A549 (cell line): ENCODE measurements around the gene RAB8B. TPM values are rescaled to one million over a fixed set of nuclear protein-coding genes. Genes with fewer than 3 reads are reported as not detected.
A peak's percentile ranks its signal among the peaks of the same experiment; 100 is the strongest.

Experiments used
- ATAC-seq, 2 experiments: fragments of 200-7000 bp in 1 of 2; fragments of >200 bp in 1 of 2; cut with Nextera tagmentation in 1 of 2; cut with Tn5 transposase in 1 of 2; 3 replicates each; pipeline versions ENCODE4 v1.8.0 to v1.9.1; 2018 to 2020; ENCODE audit warnings: mild to moderate bottlenecking in 1 of 2, moderate library complexity in 1 of 2
- CTCF ChIA-PET: fragments of 300-600 bp; sonication (Branson Sonifier 250); formaldehyde crosslinking; extraction: SDS; loops from one replicate; lab custom pipeline; 2021; ENCODE audit warnings: antibody characterized with exemption, inconsistent platforms; lab: Yijun Ruan, JAX
- POLR2A ChIA-PET: fragments of 350-600 bp; formaldehyde crosslinking; extraction: SDS; loops from one replicate; lab custom pipeline; 2021; ENCODE audit warnings: antibody characterized with exemption, inconsistent platforms; lab: Yijun Ruan, JAX
- DNase-seq, 2 experiments: peaks; one replicate each; pipeline versions ENCODE4 v3.0.0 to v3.0.0-alpha.2; 2011 to 2016; ENCODE audit warnings: low read depth in 1 of 2, low spot score in 1 of 2
- FAIRE-seq: peaks from 2 replicates; lab custom pipeline; 2011; peaks lifted over from hg19 to GRCh38; lab: Jason Lieb, UNC
- H3K27ac ChIP-seq, 2 experiments: fragments of >200 bp; sonication (Bioruptor Twin); formaldehyde crosslinking; 3 replicates each; pipeline ENCODE4 v1.5.1; 2016 to 2017
- H3K4me1 ChIP-seq: fragments of >200 bp; sonication (Bioruptor Twin); formaldehyde crosslinking; 3 replicates; pipeline ENCODE4 v1.6.1; 2016
- H3K4me2 ChIP-seq: fragments of >200 bp; sonication (Bioruptor Twin); formaldehyde crosslinking; 3 replicates; pipeline ENCODE4 v1.6.1; 2016
- H3K4me3 ChIP-seq: fragments of >200 bp; sonication (Bioruptor Twin); formaldehyde crosslinking; 3 replicates; pipeline ENCODE4 v1.5.1; 2016
- H3K9me3 ChIP-seq: fragments of >200 bp; sonication (Bioruptor Twin); formaldehyde crosslinking; 3 replicates; pipeline ENCODE4 v1.6.1; 2016
- ATOH8 ChIP-seq: fragments of 250-450 bp; sonication (Bioruptor Pico); IDR thresholded peaks from 2 replicates; pipeline ENCODE4 v1.5.0; 2020; ENCODE audit warnings: low read depth, mild to moderate bottlenecking, moderate library complexity
- BHLHE40 ChIP-seq: IDR thresholded peaks from 2 replicates; pipeline ENCODE4 v1.6.1; 2012; ENCODE audit warnings: low read depth, low read length, inconsistent platforms
- CBX2 ChIP-seq: fragments of 200-600 bp; sonication (generic); IDR thresholded peaks from 2 replicates; pipeline ENCODE4 v1.6.1; 2016; ENCODE audit warnings: low read depth, mild to moderate bottlenecking, borderline replicate concordance
- CBX8 ChIP-seq: fragments of 200-600 bp; sonication (generic); IDR thresholded peaks from 2 replicates; pipeline ENCODE4 v1.6.1; 2016
- CEBPB ChIP-seq, 2 experiments: fragments of >200 bp in 1 of 2; sonication (Bioruptor Twin) in 1 of 2; formaldehyde crosslinking in 1 of 2; IDR thresholded peaks; 2 replicates each; pipeline ENCODE4 v1.6.1; 2012 to 2016
- CHD4 ChIP-seq: fragments of 200-600 bp; sonication (generic); IDR thresholded peaks from 2 replicates; pipeline ENCODE4 v1.6.1; 2016; ENCODE audit warnings: antibody characterized with exemption, mild to moderate bottlenecking, borderline replicate concordance
- EHF ChIP-seq: fragments of 250-450 bp; sonication (Bioruptor Pico); IDR thresholded peaks from 2 replicates; pipeline ENCODE4 v1.5.0; 2020; ENCODE audit warnings: mild to moderate bottlenecking
- EHMT2 ChIP-seq: fragments of 200-600 bp; sonication (generic); IDR thresholded peaks from 2 replicates; pipeline ENCODE4 v1.6.1; 2016; ENCODE audit warnings: antibody characterized with exemption, low read depth, mild to moderate bottlenecking, moderate library complexity
- EP300 ChIP-seq, 2 experiments: fragments of >200 bp; sonication (Bioruptor Twin); formaldehyde crosslinking; IDR thresholded peaks; 2 replicates in 1 of 2; 3 replicates in 1 of 2; pipeline ENCODE4 v1.6.1; 2016 to 2017
- FOXS1 ChIP-seq: fragments of 250-450 bp; sonication (Bioruptor Pico); IDR thresholded peaks from 2 replicates; pipeline ENCODE4 v1.5.0; 2020; ENCODE audit warnings: mild to moderate bottlenecking, moderate library complexity
- GATA3 ChIP-seq: IDR thresholded peaks from 2 replicates; pipeline ENCODE4 v1.6.1; 2012; ENCODE audit warnings: borderline replicate concordance
- HDAC2 ChIP-seq: fragments of 200-600 bp; sonication (generic); IDR thresholded peaks from 2 replicates; pipeline ENCODE4 v1.6.1; 2016
- HEYL ChIP-seq: fragments of 250-450 bp; sonication (Bioruptor Pico); IDR thresholded peaks from 2 replicates; pipeline ENCODE4 v1.8.0; 2021; ENCODE audit warnings: mild to moderate bottlenecking, moderate library complexity
- HMGXB4 ChIP-seq: fragments of 250-450 bp; sonication (Bioruptor Pico); IDR thresholded peaks from 2 replicates; pipeline ENCODE4 v1.5.0; 2021; ENCODE audit warnings: mild to moderate bottlenecking, moderate library complexity, borderline replicate concordance
- HOXB5 ChIP-seq: fragments of 250-450 bp; sonication (Bioruptor Pico); IDR thresholded peaks from 2 replicates; pipeline ENCODE4 v1.5.0; 2020; ENCODE audit warnings: mild to moderate bottlenecking, moderate library complexity
- JUN ChIP-seq, 2 experiments: fragments of >200 bp; sonication (Bioruptor Twin); formaldehyde crosslinking; IDR thresholded peaks; 2 replicates in 1 of 2; 3 replicates in 1 of 2; pipeline ENCODE4 v1.6.1; 2016 to 2017
- KDM1A ChIP-seq: fragments of 200-600 bp; sonication (generic); IDR thresholded peaks from 2 replicates; pipeline ENCODE4 v1.6.1; 2016; ENCODE audit warnings: low read depth, mild to moderate bottlenecking
- MAFK ChIP-seq: fragments of 450-650 bp; IDR thresholded peaks from 2 replicates; pipeline ENCODE4 v1.6.1; 2014; ENCODE audit not compliant: partially characterized antibody
- MAX ChIP-seq: IDR thresholded peaks from 2 replicates; pipeline ENCODE4 v1.6.1; 2012
- MAZ ChIP-seq: fragments of 150-350 bp; IDR thresholded peaks from 2 replicates; pipeline ENCODE4 v1.6.1; 2014; ENCODE audit warnings: antibody characterized with exemption, low read depth, low read length, borderline replicate concordance
- NFE2L2 ChIP-seq: fragments of 150-350 bp; conservative IDR thresholded peaks from 2 replicates; pipeline ENCODE4 v1.6.1; 2014; ENCODE audit warnings: low read length
- NPAS2 ChIP-seq: fragments of 250-450 bp; sonication (Bioruptor Pico); IDR thresholded peaks from 2 replicates; pipeline ENCODE4 v1.8.0; 2022; ENCODE audit warnings: mild to moderate bottlenecking, moderate library complexity, borderline replicate concordance
- POLR2AphosphoS2 ChIP-seq: conservative IDR thresholded peaks from 2 replicates; pipeline ENCODE4 v1.6.1; 2012; ENCODE audit warnings: low read length, improper control_type of control experiment, inconsistent platforms
- RAD21 ChIP-seq, 2 experiments: fragments of >200 bp in 1 of 2; sonication (Bioruptor Twin) in 1 of 2; formaldehyde crosslinking in 1 of 2; IDR thresholded peaks in 1 of 2; conservative IDR thresholded peaks in 1 of 2; 2 replicates in 1 of 2; 3 replicates in 1 of 2; pipeline ENCODE4 v1.6.1; 2012 to 2018; ENCODE audit warnings: inconsistent platforms in 1 of 2
- RCOR1 ChIP-seq: fragments of 150-350 bp; IDR thresholded peaks from 2 replicates; pipeline ENCODE4 v1.6.1; 2014; ENCODE audit warnings: antibody characterized with exemption, low read length, low read depth
- SREBF2 ChIP-seq: fragments of 450-650 bp; IDR thresholded peaks from 2 replicates; pipeline ENCODE4 v1.6.1; 2014; ENCODE audit warnings: mild to moderate bottlenecking, moderate library complexity
- ZNF302 ChIP-seq: fragments of 250-450 bp; sonication (Bioruptor Pico); IDR thresholded peaks from 2 replicates; pipeline ENCODE4 v1.9.0; 2021; ENCODE audit warnings: inconsistent platforms, mild to moderate bottlenecking, moderate library complexity
- WGBS: methylation state at CpG from one replicate; pipeline ENCODE4 v1.1.6; 2017; ENCODE audit errors: missing lambda C conversion rate; 5-methylcytosine and 5-hydroxymethylcytosine counted together
- polyA plus RNA-seq, 4 experiments: library from polyadenylated mRNA; depleted of rRNA in 3 of 4; stranded (reverse); fragments of >200 nt; fragmentation: RNase III in 1 of 4; extraction: RNeasy Plus Mini Kit Qiagen cat#74134 plus additional on column Dnase treatment in 1 of 4; gene quantifications; 2 replicates in 3 of 4; 3 replicates in 1 of 4; pipeline ENCODE4 v1.2.3, GENCODE V29; 2011 to 2017

Gene RAB8B
- polyA plus RNA-seq, 2 of the 4 experiments (the other 2 are of a cell fraction) = 21.5 to 41.4 TPM

GRCh38 chr15:63169788-63170187 lies 19.6 kb upstream of the RAB8B start:
- H3K9me3 ChIP-seq = peaks cover 10% of the 10 kb centered on the region
- no peaks in the 10 kb centered on the region for H3K4me1 ChIP-seq
- DNase-seq = no peak
- ChIA-PET POLR2A (no interaction called here), CTCF (interaction anchor here (1.0 kb wide), 1 partner anchor 122 kb away, joined by 3 read pairs; no protein-coding TSS in a partner anchor)
- TF ChIP-seq EHMT2 (no peak), SREBF2 (no peak), RCOR1 (no peak), NPAS2 (CRISPR knock-in tag) (no peak)
- H3K27ac ChIP-seq = 0 out of 6 replicates have a peak overlapping the region, but pooled peaks of 1 of the 2 experiments have one; percentile 4
- no peak for FAIRE-seq
- no peak overlapping the region for H3K4me2 ChIP-seq
- WGBS = 73% methylated on average over 2 of the region's 2 CpGs
- no peak overlapping the region for H3K4me3 ChIP-seq
- ATAC-seq = peak; percentile 35 to 37; a peak in 3 of 6 replicates

GRCh38 chr15:63172376-63172775 lies 17.0 kb upstream of the RAB8B start:
- CTCF ChIA-PET = interaction anchor here (1.0 to 2.8 kb wide), 4 partner anchors 11 to 43 kb away, joined by 3 to 12 read pairs (median 5); partner anchors contain the start of gene RPS27L
- ATAC-seq = no peak
- H3K27ac ChIP-seq = no peak overlapping the region
- DNase-seq = no peak
- no peak for FAIRE-seq
- peaks cover 6% of the 10 kb centered on the region; the same call in 2 of the 3 replicates for H3K4me1 ChIP-seq
- POLR2A ChIA-PET = interaction anchor here (0.9 to 1.5 kb wide), 2 partner anchors 15 to 104 kb away, joined by 3 to 8 read pairs; partner anchors contain the start of gene RPS27L
- no peak overlapping the region for H3K4me2 ChIP-seq
- no peaks in the 10 kb centered on the region for H3K9me3 ChIP-seq
- no peak overlapping the region for H3K4me3 ChIP-seq
- TF ChIP-seq GATA3 (no peak), HDAC2 (no peak), NFE2L2 (no peak), ZNF302 (CRISPR knock-in tag) (no peak), EP300 (IDR thresholded peaks at IDR 0.05) (no peak), JUN (IDR thresholded peaks at IDR 0.05) (no peak), MAFK (no peak), MAX (no peak), FOXS1 (CRISPR knock-in tag) (no peak), CBX8 (no peak), POLR2AphosphoS2 (no peak), HOXB5 (CRISPR knock-in tag) (no peak), HEYL (CRISPR knock-in tag) (no peak), CBX2 (no peak)
- 85% methylated on average over 5 of the region's 5 CpGs for WGBS

GRCh38 chr15:63172851-63173451 lies 16.5 kb upstream of the RAB8B start:
- 0 out of 6 replicates have a peak, but pooled peaks of 1 of the 2 experiments have one; percentile 12 for ATAC-seq

More at GRCh38 chr15:63172851-63173451, 16.5 kb upstream of the RAB8B start:
- FAIRE-seq (no peak), DNase-seq (no peak)
- H3K27ac ChIP-seq = no peak overlapping the region; a peak in 1 of 6 replicates
- POLR2A ChIA-PET = interaction anchor here (0.9 to 1.5 kb wide), 2 partner anchors 16 to 104 kb away, joined by 3 to 8 read pairs; partner anchors contain the start of gene RPS27L
- WGBS = 84% methylated on average over 3 of the region's 3 CpGs
- H3K4me3 ChIP-seq = no peak overlapping the region
- TF ChIP-seq CEBPB (IDR thresholded peaks at IDR 0.05) = no peak
- TF ChIP-seq FOXS1 (CRISPR knock-in tag) = no peak
- no peak for TF ChIP-seq EP300 (IDR thresholded peaks at IDR 0.05)
- TF ChIP-seq HEYL (CRISPR knock-in tag) = no peak
- no peak for TF ChIP-seq ATOH8
- TF ChIP-seq MAZ = no peak
- TF ChIP-seq CBX2 = no peak
- TF ChIP-seq ZNF302 (CRISPR knock-in tag) = no peak
- TF ChIP-seq RAD21 (conservative IDR thresholded peaks at IDR 0.05 in 1 of 2, IDR thresholded peaks at IDR 0.05 in 1 of 2) = no peak
- TF ChIP-seq EHF = no peak
- TF ChIP-seq BHLHE40 = no peak
- TF ChIP-seq HDAC2 = no peak
- TF ChIP-seq NFE2L2 = no peak
- no peak for TF ChIP-seq CHD4
- no peak for TF ChIP-seq HMGXB4 (CRISPR knock-in tag)
- TF ChIP-seq EHMT2 = no peak
- no peak for TF ChIP-seq KDM1A
- no peak for TF ChIP-seq RCOR1
- H3K4me2 ChIP-seq = no peak overlapping the region
- H3K4me1 ChIP-seq = peaks cover 11% of the 10 kb centered on the region; the same call in 2 of the 3 replicates
- CTCF ChIA-PET = interaction anchor here (0.8 to 2.8 kb wide), 6 partner anchors 9 to 116 kb away, joined by 3 to 12 read pairs (median 4); partner anchors contain the start of gene RPS27L
- no peaks in the 10 kb centered on the region for H3K9me3 ChIP-seq
